GM12878 (cell line): ENCODE data around the gene TMPRSS7.
A peak's percentile ranks its signal among the peaks of the same experiment; 100 is the strongest.

Experiments
- BHLHE40 ChIP-seq, 2 experiments: fragments of 450-650 bp in 1 of 2; IDR thresholded peaks; 2 replicates each; pipeline ENCODE4 v1.6.1; 2011 to 2017; ENCODE audit warnings: low read depth in 2 of 2, borderline replicate concordance in 1 of 2, improper control_type of control experiment in 1 of 2, low read length in 1 of 2, mild to moderate bottlenecking in 1 of 2
- POLR2A ChIP-seq: IDR thresholded peaks from 2 replicates; pipeline ENCODE4 v1.6.1; 2011; ENCODE audit warnings: low read depth, mild to moderate bottlenecking, low read length
- SIN3A ChIP-seq: IDR thresholded peaks from 2 replicates; pipeline ENCODE4 v1.6.1; 2012; ENCODE audit warnings: low read depth, low read length, improper control_type of control experiment
- TF ChIP-seq, protein P1 (sequence below), 3 experiments: IDR thresholded peaks in 2 of 3; conservative IDR thresholded peaks in 1 of 3; 2 replicates each; pipeline ENCODE4 v1.5.1; 2011; ENCODE audit warnings: low read depth in 3 of 3, low read length in 3 of 3, mild to moderate bottlenecking in 3 of 3, control low read depth in 2 of 3, moderate library complexity in 2 of 3, inconsistent platforms in 1 of 3, mixed read lengths in 1 of 3; ENCODE audit not compliant: control insufficient read depth in 2 of 3, insufficient read depth in 1 of 3; ENCODE audit errors: extremely low read depth in 1 of 3
- TF ChIP-seq, protein P2 (sequence below): IDR thresholded peaks from 2 replicates; pipeline ENCODE4 v1.6.1; 2011; ENCODE audit warnings: borderline replicate concordance, low read depth, mild to moderate bottlenecking, moderate library complexity, low read length; ENCODE audit not compliant: insufficient read depth, poor library complexity, severe bottlenecking

DNA sequence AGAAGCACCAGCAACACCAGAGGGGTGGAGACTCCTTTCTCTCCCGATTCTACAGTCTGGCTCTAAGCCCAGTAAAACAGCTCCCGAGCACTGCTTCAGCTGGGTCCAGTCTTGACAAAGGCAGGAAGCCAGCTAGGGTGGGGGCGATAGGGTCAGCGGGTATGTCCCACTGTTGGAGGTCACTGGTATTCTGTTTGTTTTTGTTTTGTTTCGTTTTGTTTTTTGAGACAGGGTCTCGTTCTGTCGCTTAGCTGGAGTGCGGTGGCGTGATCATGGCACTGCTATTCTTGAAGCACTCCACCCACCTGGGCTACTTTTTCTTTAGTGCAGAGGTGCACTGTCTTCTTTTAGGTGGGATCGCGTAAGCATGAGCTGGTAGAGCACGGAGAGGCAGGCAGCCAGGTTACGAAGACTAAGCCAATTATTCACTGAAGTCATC lies 82.2 kb downstream of the TMPRSS7 start:
- TF ChIP-seq BHLHE40 (IDR thresholded peaks at IDR 0.05; ENCODE audit: borderline replicate concordance in 1 of 2, low read depth in 2 of 2, low read length in 1 of 2): no peak
- 0 out of 2 replicates have a peak, but pooled peaks have one; percentile 34 for TF ChIP-seq POLR2A
- TF ChIP-seq, protein P1, sequence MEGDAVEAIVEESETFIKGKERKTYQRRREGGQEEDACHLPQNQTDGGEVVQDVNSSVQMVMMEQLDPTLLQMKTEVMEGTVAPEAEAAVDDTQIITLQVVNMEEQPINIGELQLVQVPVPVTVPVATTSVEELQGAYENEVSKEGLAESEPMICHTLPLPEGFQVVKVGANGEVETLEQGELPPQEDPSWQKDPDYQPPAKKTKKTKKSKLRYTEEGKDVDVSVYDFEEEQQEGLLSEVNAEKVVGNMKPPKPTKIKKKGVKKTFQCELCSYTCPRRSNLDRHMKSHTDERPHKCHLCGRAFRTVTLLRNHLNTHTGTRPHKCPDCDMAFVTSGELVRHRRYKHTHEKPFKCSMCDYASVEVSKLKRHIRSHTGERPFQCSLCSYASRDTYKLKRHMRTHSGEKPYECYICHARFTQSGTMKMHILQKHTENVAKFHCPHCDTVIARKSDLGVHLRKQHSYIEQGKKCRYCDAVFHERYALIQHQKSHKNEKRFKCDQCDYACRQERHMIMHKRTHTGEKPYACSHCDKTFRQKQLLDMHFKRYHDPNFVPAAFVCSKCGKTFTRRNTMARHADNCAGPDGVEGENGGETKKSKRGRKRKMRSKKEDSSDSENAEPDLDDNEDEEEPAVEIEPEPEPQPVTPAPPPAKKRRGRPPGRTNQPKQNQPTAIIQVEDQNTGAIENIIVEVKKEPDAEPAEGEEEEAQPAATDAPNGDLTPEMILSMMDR (IDR thresholded peaks at IDR 0.05 in 2 of 3, conservative IDR thresholded peaks at IDR 0.05 in 1 of 3; ENCODE audit: control insufficient read depth in 2 of 3, extremely low read depth in 1 of 3, insufficient read depth in 1 of 3, low read depth in 3 of 3, low read length in 3 of 3): no peak
- TF ChIP-seq, protein P2, sequence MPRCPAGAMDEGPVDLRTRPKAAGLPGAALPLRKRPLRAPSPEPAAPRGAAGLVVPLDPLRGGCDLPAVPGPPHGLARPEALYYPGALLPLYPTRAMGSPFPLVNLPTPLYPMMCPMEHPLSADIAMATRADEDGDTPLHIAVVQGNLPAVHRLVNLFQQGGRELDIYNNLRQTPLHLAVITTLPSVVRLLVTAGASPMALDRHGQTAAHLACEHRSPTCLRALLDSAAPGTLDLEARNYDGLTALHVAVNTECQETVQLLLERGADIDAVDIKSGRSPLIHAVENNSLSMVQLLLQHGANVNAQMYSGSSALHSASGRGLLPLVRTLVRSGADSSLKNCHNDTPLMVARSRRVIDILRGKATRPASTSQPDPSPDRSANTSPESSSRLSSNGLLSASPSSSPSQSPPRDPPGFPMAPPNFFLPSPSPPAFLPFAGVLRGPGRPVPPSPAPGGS: no peak
- TF ChIP-seq SIN3A: no peak
